ENCODE measurements around the gene CHCHD10.
"Not testable (repeated sequence)": the region's sequence is repeated elsewhere in the genome, so short reads cannot be mapped to it uniquely, and the experiment has no call there.

The CHCHD10 gene

DNA sequence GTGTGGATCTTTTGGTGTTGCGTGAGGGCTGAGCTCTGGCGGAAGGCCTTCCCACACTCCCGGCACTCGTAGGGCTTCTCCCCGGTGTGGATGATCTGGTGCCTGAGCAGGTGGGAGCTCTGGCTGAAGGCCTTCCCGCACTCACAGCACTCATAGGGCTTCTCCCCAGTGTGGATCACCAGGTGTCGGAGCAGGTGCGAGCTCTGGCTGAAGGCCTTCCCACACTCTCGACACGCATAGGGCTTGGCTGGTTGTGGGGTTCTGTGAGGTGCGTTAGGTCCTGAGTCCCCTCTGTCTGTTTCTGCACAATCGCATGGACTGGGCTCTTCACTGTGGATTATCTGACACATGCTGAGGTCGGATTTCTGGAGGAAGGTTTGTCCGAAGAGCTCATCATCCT, 23.3 kb downstream of the CHCHD10 start:
- FAIRE-seq: no peak

DNA sequence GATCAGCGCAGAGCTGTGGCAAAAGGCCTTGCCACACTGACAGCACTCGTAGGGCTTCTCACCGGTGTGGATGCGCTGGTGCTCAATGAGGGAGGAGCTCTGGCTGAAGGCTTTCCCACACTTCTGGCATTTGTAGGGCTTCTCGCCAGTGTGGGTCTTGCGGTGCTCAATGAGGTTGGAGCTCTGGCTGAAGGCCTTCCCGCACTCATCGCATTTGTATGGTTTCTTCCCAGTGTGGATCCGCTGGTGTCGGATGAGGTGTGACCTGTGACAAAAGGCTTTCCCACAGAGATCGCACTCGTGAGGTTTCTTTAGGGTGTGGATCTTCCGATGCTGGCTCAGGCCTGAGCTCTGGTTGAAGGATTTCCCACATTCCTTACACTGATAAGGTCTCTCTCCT, 23.8 kb downstream of the CHCHD10 start:
- no peak for FAIRE-seq

DNA sequence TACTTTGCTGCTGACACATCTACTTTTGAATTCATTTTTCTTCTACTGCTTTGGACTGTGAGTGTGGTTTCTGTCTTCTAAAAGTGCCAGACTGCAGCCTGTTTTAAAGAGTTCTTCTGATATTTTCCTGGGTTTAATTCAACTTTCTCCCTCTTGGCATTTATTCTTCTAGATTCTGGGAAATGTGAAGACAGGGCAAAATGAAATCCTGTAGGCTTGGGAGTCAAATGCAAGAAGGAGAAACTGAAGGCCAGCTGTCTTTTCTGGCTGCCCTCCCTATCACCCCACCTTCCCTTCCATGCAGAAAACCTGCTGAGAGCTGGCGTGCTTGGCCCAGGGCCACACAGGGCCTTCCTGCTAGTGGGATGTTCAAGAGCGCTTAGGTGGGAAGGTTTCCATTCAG, 24.5 kb downstream of the CHCHD10 start:
- FAIRE-seq: no peak

DNA sequence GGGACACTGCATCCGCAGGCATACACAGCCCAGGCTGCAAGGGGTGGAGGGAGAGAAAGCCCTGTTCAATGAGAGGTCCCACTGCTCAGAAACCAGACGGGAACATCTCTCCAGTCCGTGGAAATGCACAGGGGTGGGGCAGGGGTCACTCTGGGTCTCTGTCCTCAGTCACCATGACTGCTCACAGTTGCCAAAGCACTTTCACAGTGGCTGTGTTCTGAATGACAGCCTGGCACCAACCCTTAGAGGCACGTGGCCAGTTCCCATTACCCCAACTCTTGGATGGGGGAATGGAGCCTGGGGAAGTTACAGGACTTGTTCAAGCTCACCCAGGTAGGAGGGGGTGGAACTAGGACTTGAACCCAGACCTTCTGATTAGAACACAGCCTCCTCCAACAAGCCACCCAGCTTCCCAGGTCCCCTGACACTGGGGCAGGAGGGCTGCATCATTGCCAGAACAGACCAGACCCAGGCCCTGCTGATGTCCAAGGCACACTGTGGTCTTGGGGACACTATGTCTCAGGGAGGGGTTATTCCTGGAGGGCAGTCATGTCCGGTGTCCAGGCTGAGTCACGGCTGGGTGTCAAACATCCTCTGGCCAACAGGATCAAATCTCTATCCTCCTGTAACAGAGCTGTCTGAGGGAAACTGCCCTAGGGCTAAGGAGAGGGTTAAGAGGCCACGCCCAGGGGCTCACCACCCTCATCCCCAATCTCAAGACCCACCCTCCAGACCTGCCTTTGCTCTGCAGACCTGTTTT, 25.1 kb downstream of the CHCHD10 start:
- no peak for FAIRE-seq

DNA sequence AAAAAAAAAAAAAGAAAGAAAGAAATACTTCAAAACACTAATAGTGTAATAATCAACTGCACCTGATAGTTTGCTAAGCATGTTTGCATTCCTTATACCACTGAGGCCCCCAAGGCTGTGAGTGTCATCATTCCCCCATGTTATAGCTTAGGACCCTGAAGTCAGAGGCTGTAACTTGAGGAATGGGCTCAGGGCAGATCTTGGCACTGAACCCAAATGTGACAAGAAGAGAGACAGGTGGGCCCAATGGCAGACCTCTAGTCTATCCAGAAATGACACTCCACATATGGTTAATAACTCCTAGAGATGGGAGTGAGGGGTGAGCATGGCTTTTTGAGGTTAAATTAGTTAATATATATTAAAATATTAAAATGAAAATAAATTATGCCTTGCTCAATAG, 30.1 kb downstream of the CHCHD10 start:
- FAIRE-seq: no peak

DNA sequence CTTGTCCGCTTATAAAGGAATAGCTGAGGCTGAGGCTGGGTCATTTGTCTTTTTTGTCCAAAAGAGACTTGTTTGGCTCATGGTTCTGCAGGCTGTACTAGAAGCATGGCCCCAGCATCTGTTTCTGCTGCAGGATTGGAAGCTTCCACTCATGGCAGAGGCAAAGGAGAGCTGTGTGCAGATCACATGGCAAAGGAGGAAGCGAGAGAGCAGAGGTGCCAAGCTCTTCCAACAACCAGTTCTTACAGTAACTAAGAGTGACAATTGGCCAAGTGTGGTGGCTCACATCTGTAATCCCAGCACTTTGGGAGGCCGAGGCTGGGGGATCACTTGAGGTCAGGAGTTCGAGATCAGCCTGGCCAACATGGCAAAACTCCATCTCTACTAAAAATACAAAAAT, 39.7 kb downstream of the CHCHD10 start:
- not testable (repeated sequence) for FAIRE-seq

DNA sequence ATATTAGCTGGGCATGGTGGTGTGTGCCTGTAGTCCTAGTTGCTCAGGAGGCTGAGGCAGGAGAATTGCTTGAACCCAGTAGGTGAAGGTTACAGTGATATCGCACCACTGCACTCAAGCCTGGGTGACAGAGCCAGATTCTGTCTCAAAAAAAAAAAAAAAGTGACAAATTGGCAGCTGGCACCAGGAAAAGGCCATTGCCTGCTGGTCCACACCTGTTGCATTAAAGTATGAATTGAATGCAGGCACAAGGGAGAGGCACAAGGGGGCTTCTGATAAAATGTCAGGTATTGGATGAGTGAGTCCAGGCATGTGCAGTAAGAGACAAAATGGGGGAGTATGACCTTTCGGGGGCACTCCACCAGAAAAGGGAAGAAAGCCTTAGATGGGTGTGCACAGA, 45.0 kb downstream of the CHCHD10 start:
- FAIRE-seq: no peak

DNA sequence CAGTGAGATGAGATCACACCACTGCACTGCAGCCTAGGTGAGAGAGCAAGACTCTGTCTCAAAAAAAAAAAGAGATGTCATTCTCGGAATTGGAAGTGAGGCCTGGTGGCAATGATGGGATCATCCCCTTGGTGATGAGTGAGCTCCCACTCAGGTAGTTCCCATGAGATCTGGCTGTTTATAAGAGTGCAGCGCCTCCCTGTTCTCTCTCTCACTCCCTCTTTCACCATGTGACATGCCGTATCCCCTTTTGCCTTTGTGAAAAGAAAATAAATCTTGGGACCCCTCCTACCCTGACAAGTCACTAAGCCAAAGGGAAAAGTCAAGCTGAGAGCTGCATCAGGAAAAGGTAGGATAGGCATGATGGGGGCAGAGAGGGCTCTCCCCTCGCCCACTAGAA, 45.6 kb downstream of the CHCHD10 start:
- no peak for FAIRE-seq

- FAIRE-seq: no peak
These were observed 46.9 kb downstream of the CHCHD10 start for GRCh38 chr22:23720855-23721254.

DNA sequence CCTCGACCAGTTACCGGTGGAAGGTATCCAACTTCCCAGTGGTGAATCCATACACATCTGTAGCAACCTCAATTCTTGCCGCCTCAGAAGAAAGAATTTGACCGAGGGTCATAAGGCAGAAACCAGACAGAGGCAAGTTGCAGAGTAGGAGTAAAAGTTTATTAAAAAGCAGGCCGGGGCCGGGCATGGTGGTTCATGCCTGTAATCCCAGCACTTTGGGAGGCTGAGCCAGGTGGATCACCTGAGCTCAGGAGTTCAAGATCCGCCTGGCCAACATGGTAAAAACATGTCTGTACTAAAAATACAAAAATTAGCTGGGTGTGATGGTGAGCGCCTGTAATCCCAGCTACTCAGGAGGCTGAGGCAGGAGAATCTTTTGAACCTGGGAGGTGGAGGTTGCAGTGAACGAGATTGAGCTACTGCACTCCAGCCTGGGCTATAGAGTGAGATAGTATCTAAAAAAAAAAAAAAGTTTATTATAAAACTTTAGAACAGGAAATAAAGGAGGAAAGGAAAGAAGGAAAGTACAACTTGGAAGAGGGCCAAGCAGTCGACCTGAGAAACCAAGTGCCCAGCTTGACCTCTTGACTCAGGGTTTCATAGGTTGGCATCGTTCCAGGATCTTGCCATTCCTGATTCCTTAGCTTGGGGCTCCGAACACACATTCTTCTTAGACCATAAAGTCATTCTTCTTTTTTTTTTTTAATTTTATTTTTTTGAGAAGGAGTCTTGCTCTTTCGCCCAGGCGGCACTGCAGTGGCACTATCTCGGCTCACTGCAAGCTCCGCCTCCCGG, 49.2 kb downstream of the CHCHD10 start:
- FAIRE-seq: no peak

- FAIRE-seq: no peak
These were observed 50.7 kb downstream of the CHCHD10 start for GRCh38 chr22:23716811-23717801.

Measured in A204.1 (cell line).